Omental fat pad (tissue), 4 donors: ENCODE data around the gene MTERF1. TPM values are rescaled to one million over a fixed set of nuclear protein-coding genes. Genes with fewer than 3 reads are reported as not detected.

Experiments
- ATAC-seq: fragments of 150-250 bp; one replicate; pipeline ENCODE4 v1.9.1; 2016; ENCODE audit warnings: mild to moderate bottlenecking, moderate library complexity; ENCODE audit not compliant: low FRiP score
- DNase-seq: peaks from one replicate; pipeline ENCODE4 v3.0.0-alpha.2; 2019; ENCODE audit warnings: low spot score
- total RNA-seq, 4 donors: library from RNA; depleted of rRNA; stranded (reverse); fragments of >200 nt; gene quantifications; one replicate each; pipeline ENCODE4 v1.1.0, GENCODE V29; 2016
- TF ChIP-seq, protein P1 (sequence below), 3 donors: fragments of 450-650 bp; IDR thresholded peaks; one replicate each; pipeline ENCODE4 v1.5.1; 2016 to 2017; ENCODE audit warnings: antibody characterized with exemption in 3 of 3, mild to moderate bottlenecking in 3 of 3, moderate library complexity in 2 of 3

Gene MTERF1
- total RNA-seq, 4 donors from 2014 or later, result 3.7 to 8.4 (median 7.5) TPM

DNA sequence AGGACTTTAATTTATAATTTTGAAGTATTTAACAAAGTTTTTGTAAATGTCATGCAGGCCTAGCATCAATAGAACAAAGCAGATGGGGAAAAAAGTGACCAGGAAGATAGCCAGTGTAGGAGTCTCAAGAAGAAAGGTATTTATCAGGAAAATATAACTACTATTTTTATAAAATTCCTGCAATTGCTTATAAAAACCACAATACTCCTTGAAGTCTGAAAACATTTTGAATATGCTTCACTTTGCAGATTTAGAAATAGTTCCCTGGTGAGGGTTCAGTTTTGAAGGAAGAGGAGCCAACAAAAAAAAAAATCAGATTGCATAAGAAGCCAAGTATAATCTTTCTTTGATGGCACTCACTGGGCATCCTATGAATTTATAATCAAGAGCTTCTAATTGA lies 34.1 kb downstream of the MTERF1 start:
- ATAC-seq (no peak), DNase-seq (no peak)
- TF ChIP-seq, protein P1, sequence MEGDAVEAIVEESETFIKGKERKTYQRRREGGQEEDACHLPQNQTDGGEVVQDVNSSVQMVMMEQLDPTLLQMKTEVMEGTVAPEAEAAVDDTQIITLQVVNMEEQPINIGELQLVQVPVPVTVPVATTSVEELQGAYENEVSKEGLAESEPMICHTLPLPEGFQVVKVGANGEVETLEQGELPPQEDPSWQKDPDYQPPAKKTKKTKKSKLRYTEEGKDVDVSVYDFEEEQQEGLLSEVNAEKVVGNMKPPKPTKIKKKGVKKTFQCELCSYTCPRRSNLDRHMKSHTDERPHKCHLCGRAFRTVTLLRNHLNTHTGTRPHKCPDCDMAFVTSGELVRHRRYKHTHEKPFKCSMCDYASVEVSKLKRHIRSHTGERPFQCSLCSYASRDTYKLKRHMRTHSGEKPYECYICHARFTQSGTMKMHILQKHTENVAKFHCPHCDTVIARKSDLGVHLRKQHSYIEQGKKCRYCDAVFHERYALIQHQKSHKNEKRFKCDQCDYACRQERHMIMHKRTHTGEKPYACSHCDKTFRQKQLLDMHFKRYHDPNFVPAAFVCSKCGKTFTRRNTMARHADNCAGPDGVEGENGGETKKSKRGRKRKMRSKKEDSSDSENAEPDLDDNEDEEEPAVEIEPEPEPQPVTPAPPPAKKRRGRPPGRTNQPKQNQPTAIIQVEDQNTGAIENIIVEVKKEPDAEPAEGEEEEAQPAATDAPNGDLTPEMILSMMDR (IDR thresholded peaks at IDR 0.05), result no peak

DNA sequence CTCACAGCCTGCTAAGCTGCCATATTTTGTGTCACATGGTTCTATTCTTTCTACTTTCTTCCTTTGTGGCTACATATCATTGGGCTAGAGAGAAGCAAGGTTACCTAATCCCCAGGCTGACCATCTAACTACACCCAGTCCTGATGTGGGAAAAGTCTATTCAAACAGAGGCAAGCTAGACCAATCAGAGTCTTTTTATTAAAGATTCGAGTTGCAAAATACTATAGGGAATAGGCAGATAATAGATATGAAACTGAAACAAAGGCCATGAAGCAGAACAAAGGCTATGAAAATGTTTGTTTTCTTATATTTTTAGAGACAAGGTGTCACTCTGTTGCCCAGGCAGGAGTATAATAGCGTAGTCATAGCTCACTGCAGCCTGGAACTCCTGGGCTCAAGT lies 36.7 kb downstream of the MTERF1 start:
- TF ChIP-seq, protein P1 (IDR thresholded peaks at IDR 0.05), result no peak
- DNase-seq, result no peak
- ATAC-seq, result no peak

DNA sequence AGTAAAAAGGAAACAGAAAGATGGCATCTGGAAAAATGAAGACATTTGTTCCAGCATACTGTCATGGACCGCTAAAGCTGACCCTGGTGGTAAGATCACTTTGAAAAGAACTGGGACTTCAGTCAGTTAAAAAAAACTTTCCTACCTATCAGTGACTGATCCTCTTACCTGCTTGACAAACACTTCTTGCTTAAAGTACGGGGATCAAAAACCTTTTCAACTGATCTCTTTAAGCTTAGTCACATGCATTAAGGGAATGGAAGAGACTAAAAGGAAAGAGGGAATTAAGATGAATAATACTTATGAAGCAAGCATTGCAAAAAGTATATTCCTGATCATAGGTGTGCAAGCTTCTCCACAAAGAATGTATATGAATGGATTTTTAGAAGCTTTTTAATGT lies 42.1 kb downstream of the MTERF1 start:
- TF ChIP-seq, protein P1 (IDR thresholded peaks at IDR 0.05), result no peak
- ATAC-seq (no peak), DNase-seq (no peak)

DNA sequence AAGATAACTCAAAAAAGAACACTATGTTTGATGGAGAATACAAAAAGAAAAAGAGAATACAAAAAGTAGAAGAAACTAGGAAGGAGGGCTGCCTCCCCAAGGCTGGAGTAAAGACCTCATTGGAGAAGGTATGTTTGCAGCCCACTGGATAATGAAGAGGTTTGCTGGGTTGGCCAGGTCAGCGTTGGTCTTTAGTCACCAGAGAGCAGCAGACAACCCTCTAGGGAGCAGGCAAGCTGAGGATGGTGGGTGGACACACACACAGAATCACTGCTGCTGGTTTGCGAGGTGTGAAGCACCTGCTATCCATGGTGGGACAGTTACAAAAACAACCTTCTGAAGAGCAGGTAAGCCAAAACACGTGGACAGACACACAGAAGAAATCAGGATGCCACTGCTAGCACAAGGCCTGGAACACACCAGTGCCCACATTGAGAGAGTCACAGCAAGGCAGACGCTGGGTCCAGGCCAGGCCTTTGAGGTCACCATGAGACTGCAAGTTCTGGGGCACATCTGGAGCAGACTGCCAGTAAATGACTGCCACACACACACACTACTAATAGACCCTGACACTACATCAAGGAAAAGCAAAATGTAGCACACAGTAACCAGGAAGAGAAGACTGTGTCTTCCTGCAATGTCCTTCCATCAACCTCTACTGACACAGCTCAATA lies 43.0 kb downstream of the MTERF1 start:
- TF ChIP-seq, protein P1 (IDR thresholded peaks at IDR 0.05), result no peak
- ATAC-seq (no peak), DNase-seq (no peak)

DNA sequence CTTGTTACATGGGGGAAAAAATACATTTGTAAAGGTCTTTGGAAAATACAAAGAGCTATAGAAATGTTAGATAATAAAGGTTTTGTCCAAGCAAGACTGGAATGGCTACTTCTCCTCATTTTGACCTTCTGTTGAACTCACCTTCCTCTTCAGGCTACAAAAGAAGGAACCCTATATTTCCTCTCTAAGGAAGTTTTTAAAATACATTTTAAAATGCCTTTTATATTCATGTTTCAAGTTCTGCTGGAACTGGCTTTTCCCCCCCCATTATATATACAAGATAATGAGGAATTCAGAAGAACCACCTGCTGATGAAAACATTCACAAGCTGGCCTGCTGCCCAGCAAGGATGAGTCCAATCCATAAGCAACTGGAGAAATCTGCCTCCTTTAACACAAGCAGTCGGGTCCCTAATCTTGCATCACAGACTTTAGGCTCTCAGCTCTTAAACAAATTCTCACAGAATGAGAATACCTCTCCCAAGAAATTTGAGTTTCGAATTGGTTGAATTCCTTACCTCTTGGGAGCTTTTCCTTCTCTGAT lies 44.6 kb downstream of the MTERF1 start:
- ATAC-seq, result no peak
- DNase-seq, result no peak
- TF ChIP-seq, protein P1 (IDR thresholded peaks at IDR 0.05), result no peak

DNA sequence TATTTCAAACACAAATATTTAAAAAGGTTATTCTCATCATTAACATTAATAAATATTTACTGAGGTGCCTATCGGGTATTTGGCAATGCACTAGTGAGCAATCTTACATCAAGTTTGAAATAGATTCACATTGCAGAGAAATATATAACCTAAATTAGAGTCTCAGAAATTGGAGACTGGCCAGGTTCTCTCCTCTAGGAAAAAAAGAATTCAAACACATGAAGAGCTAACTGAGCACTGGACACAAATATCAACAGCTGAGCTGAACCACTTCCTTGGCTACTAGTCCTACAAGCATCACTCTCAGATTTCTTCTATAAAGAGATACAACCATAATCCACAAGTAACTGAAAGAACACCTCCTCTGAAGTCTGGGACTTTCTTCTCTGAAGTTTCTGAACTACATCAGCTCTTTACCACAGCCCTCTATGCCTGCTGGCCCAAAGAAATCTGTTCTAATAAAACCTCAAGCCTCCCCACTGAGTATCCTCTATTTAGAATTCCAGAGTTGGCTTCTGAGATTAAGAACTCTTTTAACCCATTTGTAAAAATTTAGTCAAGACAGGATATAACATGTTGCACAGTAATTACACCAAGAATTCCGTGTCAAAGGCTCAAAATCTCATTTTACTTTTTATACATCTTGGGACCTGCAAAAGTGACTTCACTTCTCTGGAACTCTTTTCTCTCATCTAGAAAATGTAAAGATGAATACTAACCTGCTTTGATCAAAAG lies 45.2 kb downstream of the MTERF1 start:
- ATAC-seq (no peak), DNase-seq (no peak)
- TF ChIP-seq, protein P1 (IDR thresholded peaks at IDR 0.05), result no peak
